Activated CD8-positive, alpha-beta T cell treated with anti-CD3 and anti-CD28 coated beads for 36 hours (primary cell): ENCODE measurements around the gene NLRP4. TPM values are rescaled to one million over a fixed set of nuclear protein-coding genes. Genes with fewer than 3 reads are reported as not detected.
"Not testable (repeated sequence)": the region's sequence is repeated elsewhere in the genome, so short reads cannot be mapped to it uniquely, and the experiment has no call there.

ENCODE experiments used
- ATAC-seq: fragments of 200-7000 bp; cut with Tn5 transposase; one replicate; pipeline ENCODE4 v1.10.0; 2021; ENCODE audit warnings: mild to moderate bottlenecking, moderate library complexity
- CTCF ChIA-PET: fragments of 350-600 bp; sonication (Branson Sonifier 250); formaldehyde crosslinking; loops from one replicate; lab custom pipeline; 2021; ENCODE audit warnings: antibody characterized with exemption; lab: Charles Lee
- POLR2A ChIA-PET: fragments of 350-600 bp; sonication (Branson Sonifier 250); formaldehyde crosslinking; loops from one replicate; lab custom pipeline; 2021; ENCODE audit warnings: antibody characterized with exemption; lab: Charles Lee
- DNase-seq: peaks from one replicate; pipeline ENCODE4 v3.0.0-alpha.2; 2020
- H3K27ac Mint-ChIP-seq: one replicate; pipeline ENCODE4 v1.8.0; 2021; ENCODE audit warnings: mild to moderate bottlenecking, mixed read lengths
- H3K27me3 Mint-ChIP-seq: one replicate; pipeline ENCODE4 v1.8.0; 2021; ENCODE audit warnings: mixed read lengths
- H3K36me3 Mint-ChIP-seq: one replicate; pipeline ENCODE4 v1.8.0; 2021; ENCODE audit warnings: low read depth, mixed read lengths
- H3K4me1 Mint-ChIP-seq: one replicate; pipeline ENCODE4 v1.8.0; 2021; ENCODE audit warnings: low read depth, mixed read lengths
- H3K4me3 Mint-ChIP-seq: one replicate; pipeline ENCODE4 v1.8.0; 2021; ENCODE audit warnings: mild to moderate bottlenecking, moderate library complexity, mixed read lengths
- H3K9me3 Mint-ChIP-seq: one replicate; pipeline ENCODE4 v1.8.0; 2021; ENCODE audit warnings: mixed read lengths
- CTCF ChIP-seq: fragments of 200-600 bp; IDR thresholded peaks from one replicate; pipeline ENCODE4 v1.8.0; 2022; ENCODE audit warnings: antibody characterized with exemption, mild to moderate bottlenecking
- intact Hi-C: fragments of 100-400 bp; cut with micrococcal nuclease; formaldehyde crosslinking; loops from one replicate; pipeline ENCODE4 v1.10.0; 2022
- total RNA-seq, 2 experiments: library from RNA; stranded (reverse); gene quantifications; one replicate each; pipeline ENCODE4 v1.2.3, GENCODE V29; 2021

NLRP4 gene
- total RNA-seq, 2 experiments from 2014 or later: not detected

- Mint-ChIP-seq H3K9me3 (peaks cover 1% of the 10 kb centered on the region), H3K27ac (no peak overlapping the region), H3K4me3 (no peak overlapping the region), H3K36me3 (no peaks in the 10 kb centered on the region), H3K27me3 (peaks cover 1% of the 10 kb centered on the region), H3K4me1 (no peaks in the 10 kb centered on the region)
- DNase-seq (no peak), ATAC-seq (no peak)
- TF ChIP-seq CTCF: no peak
- CTCF ChIA-PET: no interaction called here
- POLR2A ChIA-PET: no interaction called here
- intact Hi-C loops: no loop called here
Measured at GRCh38 chr19:55909801-55910200, 73.5 kb downstream of the NLRP4 start.

GRCh38 chr19:55912916-55913315 lies 76.6 kb downstream of the NLRP4 start:
- DNase-seq: no peak
- H3K36me3 Mint-ChIP-seq: peaks cover 2% of the 10 kb centered on the region
- H3K4me1 Mint-ChIP-seq: no peaks in the 10 kb centered on the region
- H3K9me3 Mint-ChIP-seq: peaks cover 14% of the 10 kb centered on the region
- POLR2A ChIA-PET: no interaction called here
- H3K27ac Mint-ChIP-seq: no peak overlapping the region
- H3K27me3 Mint-ChIP-seq: peaks cover 3% of the 10 kb centered on the region
- no peak overlapping the region for H3K4me3 Mint-ChIP-seq
- no peak for ATAC-seq
- intact Hi-C loops: no loop called here
- CTCF ChIA-PET: no interaction called here
- no peak for TF ChIP-seq CTCF

GRCh38 chr19:55913643-55914268 lies 77.4 kb downstream of the NLRP4 start:
- POLR2A ChIA-PET: no interaction called here
- peaks cover 2% of the 10 kb centered on the region for H3K36me3 Mint-ChIP-seq
- intact Hi-C loops: no loop called here
- no peak overlapping the region for H3K27ac Mint-ChIP-seq
- peaks cover 20% of the 10 kb centered on the region for H3K9me3 Mint-ChIP-seq
- no peak overlapping the region for H3K4me3 Mint-ChIP-seq
- no peaks in the 10 kb centered on the region for H3K4me1 Mint-ChIP-seq
- DNase-seq (peak; percentile 2), ATAC-seq (no peak)
- H3K27me3 Mint-ChIP-seq: peaks cover 7% of the 10 kb centered on the region
- TF ChIP-seq CTCF: peak; percentile 18
- CTCF ChIA-PET: no interaction called here

GRCh38 chr19:55923556-55923955 lies 87.2 kb downstream of the NLRP4 start:
- CTCF ChIA-PET: no interaction called here
- H3K4me1 Mint-ChIP-seq: no peaks in the 10 kb centered on the region
- intact Hi-C loops: no loop called here

GRCh38 chr19:55927991-55928390 lies 91.7 kb downstream of the NLRP4 start:
- ChIA-PET POLR2A (no interaction called here), CTCF (no interaction called here)
- Mint-ChIP-seq H3K36me3 (no peaks in the 10 kb centered on the region), H3K27me3 (peaks cover 3% of the 10 kb centered on the region), H3K9me3 (peaks cover 11% of the 10 kb centered on the region), H3K4me1 (no peaks in the 10 kb centered on the region), H3K4me3 (no peak overlapping the region), H3K27ac (no peak overlapping the region)
- no peak for DNase-seq
- intact Hi-C loops: no loop called here
- ATAC-seq: no peak
- no peak for TF ChIP-seq CTCF

More at GRCh38 chr19:55923556-55923955, 87.2 kb downstream of the NLRP4 start:
- Mint-ChIP-seq H3K36me3 (no peaks in the 10 kb centered on the region), H3K4me3 (no peak overlapping the region), H3K27me3 (peaks cover 5% of the 10 kb centered on the region), H3K27ac (no peak overlapping the region), H3K9me3 (peaks cover 31% of the 10 kb centered on the region)
- DNase-seq (no peak), ATAC-seq (no peak)
- TF ChIP-seq CTCF: no peak
- POLR2A ChIA-PET: no interaction called here

- H3K27ac Mint-ChIP-seq, H3K4me3 Mint-ChIP-seq, CTCF ChIA-PET, H3K36me3 Mint-ChIP-seq, DNase-seq, H3K27me3 Mint-ChIP-seq, POLR2A ChIA-PET, H3K4me1 Mint-ChIP-seq, intact Hi-C loops, H3K9me3 Mint-ChIP-seq, ATAC-seq: not testable (repeated sequence)
Measured at GRCh38 chr19:55929258-55929657, 92.9 kb downstream of the NLRP4 start.
